AG04449 (cell line): Measurements from ENCODE around the gene YPEL1.

Experiments used
- CTCF ChIA-PET: fragments of 350-600 bp; formaldehyde crosslinking; extraction: SDS; loops from one replicate; lab custom pipeline; 2021; ENCODE audit warnings: antibody characterized with exemption; lab: Yijun Ruan, JAX
- POLR2A ChIA-PET: fragments of 400-600, 350-600 bp; formaldehyde crosslinking; extraction: SDS; loops from one replicate; lab custom pipeline; 2020; ENCODE audit warnings: antibody characterized with exemption, inconsistent platforms; lab: Yijun Ruan, JAX
- DNase-seq: peaks from one replicate; pipeline ENCODE4 v3.0.0-alpha.2; 2010; ENCODE audit warnings: low read depth, low spot score
- H3K4me3 ChIP-seq: 2 replicates; pipeline ENCODE4 v1.5.1; 2011; ENCODE audit warnings: low read depth, mild to moderate bottlenecking, control low read depth, low read length
- CTCF ChIP-seq: IDR thresholded peaks from one replicate; pipeline ENCODE4 v1.5.1; 2011; ENCODE audit warnings: mild to moderate bottlenecking, moderate library complexity, low read length, control low read depth, inconsistent platforms; ENCODE audit not compliant: insufficient read depth; ENCODE audit errors: missing control alignments

Gene YPEL1

DNA sequence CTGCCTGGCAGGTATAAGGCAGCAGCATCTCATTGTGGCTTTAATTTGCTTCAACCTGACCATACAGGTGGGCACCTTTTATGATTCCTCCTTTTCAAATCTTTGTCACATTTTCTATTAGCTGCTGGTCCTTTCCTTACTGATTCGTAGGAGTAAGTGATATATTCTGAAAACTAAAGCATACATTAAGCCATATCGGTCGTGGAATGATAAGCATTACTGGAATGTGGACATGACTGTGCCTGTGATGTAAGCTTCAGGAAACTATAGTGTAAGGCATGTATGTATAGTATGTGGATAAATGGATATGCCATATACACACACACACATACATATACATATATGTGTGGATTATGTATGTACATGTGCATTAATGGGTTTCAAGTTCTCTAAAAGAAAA is 20.8 kb downstream of the YPEL1 start:
- ChIA-PET CTCF (interaction anchor here (0.7 to 7.6 kb wide), 4 partner anchors 64 to 257 kb away, joined by 3 to 268 read pairs (median 4); partner anchors contain the start of gene PPM1F), POLR2A (no interaction called here)
- H3K4me3 ChIP-seq: no peak overlapping the region
- no peak for TF ChIP-seq CTCF
- no peak for DNase-seq

DNA sequence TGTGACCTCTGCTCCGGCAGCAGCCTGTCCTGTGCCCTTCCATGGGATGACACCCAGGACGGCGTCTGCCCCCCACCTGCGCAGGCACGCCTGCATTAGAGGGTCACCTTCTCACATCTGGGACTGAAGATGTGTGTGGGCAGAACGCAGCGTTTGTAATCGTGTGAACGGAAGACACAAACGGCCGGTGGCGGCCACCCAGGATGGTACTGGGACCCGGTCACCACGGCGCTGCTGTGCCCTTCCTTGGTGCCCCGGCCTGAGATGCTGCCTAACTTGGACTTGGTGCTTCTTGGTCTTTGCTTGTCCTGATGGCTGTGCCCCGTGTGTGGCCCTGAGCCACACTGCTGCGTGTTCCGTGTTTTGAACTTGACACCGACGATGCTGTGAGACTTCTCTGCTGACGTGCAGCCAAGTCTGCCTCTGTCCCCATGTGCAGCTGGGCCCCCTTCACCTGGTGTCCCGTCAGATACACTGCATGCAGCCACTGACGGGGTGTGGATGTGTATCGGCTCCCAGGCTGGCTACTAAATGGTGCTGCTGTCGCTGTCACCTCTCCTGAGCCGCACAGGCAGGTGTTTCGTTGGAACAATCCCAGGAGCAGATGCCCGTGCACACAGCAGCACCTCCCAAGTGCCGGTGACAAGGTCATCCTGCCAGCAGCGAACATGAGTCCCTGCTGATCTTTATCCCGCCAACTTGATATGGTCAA is 21.4 kb downstream of the YPEL1 start:
- DNase-seq: no peak
- ChIA-PET CTCF (interaction anchor here (0.6 to 7.6 kb wide), 8 partner anchors 48 to 258 kb away, joined by 3 to 268 read pairs (median 3); partner anchors contain the start of gene PPM1F), POLR2A (interaction anchor here (0.6 kb wide), 1 partner anchor 224 kb away, joined by 5 read pairs; no protein-coding TSS in a partner anchor)

DNA sequence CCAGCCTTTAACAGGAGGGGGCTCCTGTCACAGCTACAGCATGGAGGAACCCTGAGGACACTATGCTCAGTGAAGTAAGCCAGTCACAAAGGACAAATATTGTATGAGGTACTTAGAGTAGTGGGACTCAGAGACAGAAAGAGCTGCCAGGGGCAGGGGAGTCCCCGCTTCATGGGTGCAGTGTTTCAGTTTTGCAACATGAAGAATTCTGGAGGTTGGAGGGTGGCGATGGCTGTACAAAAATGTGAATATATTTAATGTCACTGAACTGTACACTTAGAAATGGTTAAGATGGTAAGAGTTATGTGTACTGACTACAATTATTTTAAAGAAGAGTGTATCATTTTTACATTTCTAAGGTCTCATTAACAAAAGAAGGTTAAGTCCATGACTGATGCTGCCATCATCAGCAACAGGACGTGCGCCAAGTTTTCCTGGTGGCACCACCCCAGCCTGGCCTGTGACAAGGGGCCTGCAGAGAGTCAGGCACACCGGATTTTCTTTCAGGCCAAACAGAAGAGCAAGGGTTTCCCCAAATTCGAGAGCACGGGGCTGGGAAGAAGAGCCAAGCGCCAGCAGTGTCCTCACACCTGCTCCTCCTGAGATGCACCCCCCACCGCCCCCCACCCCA is 22.1 kb downstream of the YPEL1 start:
- TF ChIP-seq CTCF: no peak
- CTCF ChIA-PET: interaction anchor here (0.6 to 7.6 kb wide), 8 partner anchors 9 to 253 kb away, joined by 3 to 268 read pairs (median 4); partner anchors contain the start of gene PPM1F
- POLR2A ChIA-PET: interaction anchor here (0.6 kb wide), 1 partner anchor 225 kb away, joined by 5 read pairs; no protein-coding TSS in a partner anchor
- DNase-seq: no peak
- no peak overlapping the region for H3K4me3 ChIP-seq

More for the DNA sequence above, 21.4 kb downstream of the YPEL1 start:
- no peak overlapping the region for H3K4me3 ChIP-seq
- no peak for TF ChIP-seq CTCF

DNA sequence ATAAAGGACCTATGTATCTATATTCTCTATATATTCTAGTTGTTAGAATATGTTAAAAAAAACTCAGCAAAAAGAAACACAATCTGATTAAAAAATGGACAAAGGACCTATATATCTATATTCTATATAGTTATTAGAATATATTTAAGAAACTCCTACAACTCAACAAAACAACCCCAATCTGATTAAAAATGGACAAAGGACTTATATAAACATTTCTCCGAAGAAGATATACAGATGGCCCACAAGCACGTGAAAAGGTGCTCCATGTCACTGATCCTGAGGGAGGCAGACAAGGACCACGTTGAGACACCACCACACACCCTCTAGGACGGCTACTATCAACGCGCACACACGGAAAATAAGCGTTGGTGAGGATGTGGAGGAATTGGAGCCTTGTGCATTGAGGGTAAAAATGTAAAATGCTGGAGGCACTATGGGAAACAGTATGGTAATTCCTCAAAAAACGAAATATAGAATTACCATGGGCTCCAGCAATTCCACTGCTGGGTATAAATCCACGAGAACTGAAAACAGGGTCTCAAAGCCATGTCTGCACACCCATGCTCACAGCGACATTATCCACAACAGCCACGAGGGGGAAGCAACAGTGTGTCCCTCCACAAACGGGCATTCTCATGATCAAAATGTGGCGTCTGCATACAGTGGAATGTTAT is 22.7 kb downstream of the YPEL1 start:
- CTCF ChIA-PET: interaction anchor here (0.7 to 7.6 kb wide), 7 partner anchors 9 to 254 kb away, joined by 3 to 268 read pairs (median 4); partner anchors contain the start of gene PPM1F
- no peak for DNase-seq
- TF ChIP-seq CTCF: peak; percentile 81
- H3K4me3 ChIP-seq: peak overlapping the region; percentile 28
- POLR2A ChIA-PET: no interaction called here

DNA sequence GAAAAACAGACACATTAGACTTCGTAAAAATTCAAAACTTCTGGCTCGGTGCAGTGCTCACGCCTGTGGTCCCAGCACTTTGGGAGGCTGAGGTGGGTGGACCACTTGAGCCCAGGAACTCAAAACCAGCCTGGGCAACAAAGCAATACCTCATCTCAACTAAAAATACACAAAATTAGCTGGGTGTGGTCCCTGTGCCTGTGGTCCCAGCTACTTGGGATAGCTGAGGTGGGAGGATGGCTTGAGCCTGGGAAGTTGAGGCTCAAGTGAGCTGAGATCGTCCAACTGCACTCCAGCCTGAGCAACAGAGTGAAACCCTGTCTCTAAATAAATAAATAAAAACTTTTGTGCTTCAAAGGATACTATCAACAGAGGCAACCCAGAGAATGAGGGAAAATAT is 23.7 kb downstream of the YPEL1 start:
- no peak overlapping the region for H3K4me3 ChIP-seq
- no peak for DNase-seq
- POLR2A ChIA-PET: no interaction called here
- TF ChIP-seq CTCF: no peak
- CTCF ChIA-PET: interaction anchor here (0.7 to 7.6 kb wide), 3 partner anchors 14 to 485 kb away, joined by 3 to 268 read pairs (median 12); partner anchors contain the start of gene PPM1F
